ENCODE measurements around the gene RTCA.

GRCh38 chr1:100325415-100326324 lies 59.7 kb downstream of the RTCA start:
- TF ChIP-seq, protein P1, sequence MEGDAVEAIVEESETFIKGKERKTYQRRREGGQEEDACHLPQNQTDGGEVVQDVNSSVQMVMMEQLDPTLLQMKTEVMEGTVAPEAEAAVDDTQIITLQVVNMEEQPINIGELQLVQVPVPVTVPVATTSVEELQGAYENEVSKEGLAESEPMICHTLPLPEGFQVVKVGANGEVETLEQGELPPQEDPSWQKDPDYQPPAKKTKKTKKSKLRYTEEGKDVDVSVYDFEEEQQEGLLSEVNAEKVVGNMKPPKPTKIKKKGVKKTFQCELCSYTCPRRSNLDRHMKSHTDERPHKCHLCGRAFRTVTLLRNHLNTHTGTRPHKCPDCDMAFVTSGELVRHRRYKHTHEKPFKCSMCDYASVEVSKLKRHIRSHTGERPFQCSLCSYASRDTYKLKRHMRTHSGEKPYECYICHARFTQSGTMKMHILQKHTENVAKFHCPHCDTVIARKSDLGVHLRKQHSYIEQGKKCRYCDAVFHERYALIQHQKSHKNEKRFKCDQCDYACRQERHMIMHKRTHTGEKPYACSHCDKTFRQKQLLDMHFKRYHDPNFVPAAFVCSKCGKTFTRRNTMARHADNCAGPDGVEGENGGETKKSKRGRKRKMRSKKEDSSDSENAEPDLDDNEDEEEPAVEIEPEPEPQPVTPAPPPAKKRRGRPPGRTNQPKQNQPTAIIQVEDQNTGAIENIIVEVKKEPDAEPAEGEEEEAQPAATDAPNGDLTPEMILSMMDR (IDR thresholded peaks at IDR 0.05; ENCODE audit: insufficient read depth, low read depth, low read length) = no peak
- TF ChIP-seq EZH2 (IDR thresholded peaks at IDR 0.05; ENCODE audit: insufficient read depth, low read length) = no peak

Data from astrocyte (in vitro differentiated cells and primary cell).